Fibroblast of skin of left biceps (primary cell): ENCODE results near the gene PRKCE.
A peak's percentile ranks its signal among the peaks of the same experiment; 100 is the strongest.

Experiments used
- DNase-seq, 2 experiments: peaks; one replicate each; pipeline ENCODE4 v3.0.0-alpha.2; 2013; ENCODE audit warnings: low read depth in 2 of 2

The PRKCE gene

GRCh38 chr2:45631955-45632354 lies 19.5 kb upstream of the PRKCE start:
- no peak for DNase-seq

GRCh38 chr2:45634223-45634622 lies 17.3 kb upstream of the PRKCE start:
- DNase-seq: no peak

- DNase-seq: no peak
Measured at GRCh38 chr2:45636008-45636407, 15.5 kb upstream of the PRKCE start.

GRCh38 chr2:45637440-45637839 lies 14.0 kb upstream of the PRKCE start:
- DNase-seq: no peak

- no peak for DNase-seq
Measured at GRCh38 chr2:45640576-45640975, 10.9 kb upstream of the PRKCE start.

- DNase-seq: no peak
Measured at GRCh38 chr2:45643095-45643494, 8.4 kb upstream of the PRKCE start.

GRCh38 chr2:45643543-45644542 lies 7.6 kb upstream of the PRKCE start:
- DNase-seq: no peak

GRCh38 chr2:45646289-45646688 lies 5.2 kb upstream of the PRKCE start:
- DNase-seq: no peak

- no peak for DNase-seq
Measured at GRCh38 chr2:45647356-45647755, 4.1 kb upstream of the PRKCE start.

- DNase-seq: no peak
Measured at GRCh38 chr2:45647986-45648520, 3.4 kb upstream of the PRKCE start.

- DNase-seq: no peak
Measured at GRCh38 chr2:45648636-45649035, 2.8 kb upstream of the PRKCE start.

GRCh38 chr2:45649462-45649857 lies 2.0 kb upstream of the PRKCE start:
- DNase-seq: no peak

- no peak for DNase-seq
Measured at GRCh38 chr2:45649858-45650811, 1.3 kb upstream of the PRKCE start.

- DNase-seq: peak; percentile 96 to 98
Measured at GRCh38 chr2:45650851-45651414, 542 bp upstream of the PRKCE start.

- DNase-seq: no peak
Measured at GRCh38 chr2:45652090-45653031, 886 bp downstream of the PRKCE start.

- DNase-seq: peak in 1 of 2 experiments; percentile 26
Measured at GRCh38 chr2:45653122-45653913, 1.8 kb downstream of the PRKCE start.

GRCh38 chr2:45654250-45654649 lies 2.8 kb downstream of the PRKCE start:
- no peak for DNase-seq

GRCh38 chr2:45661828-45662227 lies 10.4 kb downstream of the PRKCE start:
- DNase-seq: no peak

- no peak for DNase-seq
Measured at GRCh38 chr2:45664635-45665261, 13.3 kb downstream of the PRKCE start.
